WTC11 (cell line): Measurements from ENCODE around the gene LIG3. TPM values are rescaled to one million over a fixed set of nuclear protein-coding genes. Genes with fewer than 3 reads are reported as not detected.
"Not testable (repeated sequence)": the region's sequence is repeated elsewhere in the genome, so short reads cannot be mapped to it uniquely, and the experiment has no call there.

ENCODE experiments used
- ATAC-seq: fragments of 200-7000 bp; cut with Tn5 transposase; 2 replicates; pipeline ENCODE4 v1.10.0; 2021; ENCODE audit warnings: mild to moderate bottlenecking, moderate library complexity
- CTCF ChIA-PET: fragments of 300-600 bp; sonication (Branson Sonifier 250); formaldehyde crosslinking; loops from one replicate; lab custom pipeline; 2021; ENCODE audit warnings: antibody characterized with exemption; lab: Charles Lee
- POLR2A ChIA-PET: fragments of 350-600 bp; sonication (Branson Sonifier 250); formaldehyde crosslinking; loops from one replicate; lab custom pipeline; 2021; ENCODE audit warnings: antibody characterized with exemption; lab: Charles Lee
- DNase-seq: peaks from one replicate; pipeline ENCODE4 v3.0.0; 2021; ENCODE audit warnings: low spot score
- H3K27ac Mint-ChIP-seq: 2 replicates; pipeline ENCODE4 v1.8.0; 2021; ENCODE audit warnings: mixed read lengths
- H3K27me3 Mint-ChIP-seq: 2 replicates; pipeline ENCODE4 v1.8.0; 2021; ENCODE audit warnings: low read depth, mild to moderate bottlenecking, moderate library complexity, mixed read lengths
- H3K36me3 Mint-ChIP-seq: 2 replicates; pipeline ENCODE4 v1.8.0; 2021; ENCODE audit warnings: mixed read lengths
- H3K4me1 Mint-ChIP-seq: 2 replicates; pipeline ENCODE4 v1.8.0; 2022; ENCODE audit warnings: mixed read lengths
- H3K4me3 Mint-ChIP-seq: 2 replicates; pipeline ENCODE4 v1.8.0; 2021; ENCODE audit warnings: mild to moderate bottlenecking, moderate library complexity, mixed read lengths
- H3K9me3 Mint-ChIP-seq: 2 replicates; pipeline ENCODE4 v1.8.0; 2021; ENCODE audit warnings: mixed read lengths
- ATF2 ChIP-seq: sonication (generic); formaldehyde crosslinking; IDR thresholded peaks from 2 replicates; pipeline ENCODE4 v1.8.1; 2022; ENCODE audit warnings: low read depth, missing genetic modification reagents, borderline replicate concordance
- FOXJ3 ChIP-seq: sonication (generic); formaldehyde crosslinking; IDR thresholded peaks from 2 replicates; pipeline ENCODE4 v1.9.0; 2021; ENCODE audit warnings: missing genetic modification reagents, mild to moderate bottlenecking, borderline replicate concordance
- FOXK1 ChIP-seq: sonication (generic); formaldehyde crosslinking; IDR thresholded peaks from 2 replicates; pipeline ENCODE4 v1.8.0; 2022; ENCODE audit warnings: mild to moderate bottlenecking, moderate library complexity, missing genetic modification reagents
- IRF2 ChIP-seq: sonication (generic); formaldehyde crosslinking; IDR thresholded peaks from 2 replicates; pipeline ENCODE4 v1.8.0; 2022; ENCODE audit warnings: low read depth, missing genetic modification reagents, borderline replicate concordance
- SOX15 ChIP-seq: fragments of 250-450 bp; sonication (Bioruptor Pico); IDR thresholded peaks from 2 replicates; pipeline ENCODE4 v1.9.0; 2021; ENCODE audit warnings: mild to moderate bottlenecking
- USF2 ChIP-seq: sonication (generic); formaldehyde crosslinking; IDR thresholded peaks from 2 replicates; pipeline ENCODE4 v1.8.1; 2023; ENCODE audit warnings: mild to moderate bottlenecking, missing genetic modification reagents, moderate library complexity
- ZNF121 ChIP-seq: sonication (generic); formaldehyde crosslinking; IDR thresholded peaks from 2 replicates; pipeline ENCODE4 v1.8.0; 2023; ENCODE audit warnings: missing genetic modification reagents
- ZNF138 ChIP-seq: sonication (generic); formaldehyde crosslinking; conservative IDR thresholded peaks from 2 replicates; pipeline ENCODE4 v1.8.1; 2022; ENCODE audit warnings: mild to moderate bottlenecking, moderate library complexity, missing genetic modification reagents
- ZNF219 ChIP-seq: sonication (generic); formaldehyde crosslinking; IDR thresholded peaks from 2 replicates; pipeline ENCODE4 v1.8.0; 2023; ENCODE audit warnings: missing genetic modification reagents, mild to moderate bottlenecking, borderline replicate concordance
- ZNF263 ChIP-seq: sonication (generic); formaldehyde crosslinking; IDR thresholded peaks from 2 replicates; pipeline ENCODE4 v1.8.1; 2022; ENCODE audit warnings: low read depth, mild to moderate bottlenecking, moderate library complexity, missing genetic modification reagents
- total RNA-seq: library from RNA; stranded (reverse); gene quantifications from 3 replicates; pipeline ENCODE4 v1.2.3, GENCODE V29; 2021
- TF ChIP-seq, protein P1 (sequence below): sonication (generic); formaldehyde crosslinking; IDR thresholded peaks from 2 replicates; pipeline ENCODE4 v1.8.0; 2023; ENCODE audit warnings: missing genetic modification reagents, mild to moderate bottlenecking, borderline replicate concordance
- TF ChIP-seq, protein P2 (sequence below): fragments of 250-450 bp; sonication (Bioruptor Pico); IDR thresholded peaks from 2 replicates; pipeline ENCODE4 v1.9.0; 2021; ENCODE audit warnings: moderate library complexity, mild to moderate bottlenecking, inconsistent platforms, borderline replicate concordance
- TF ChIP-seq, protein P3 (sequence below): fragments of 250-450 bp; sonication (Bioruptor Pico); IDR thresholded peaks from 2 replicates; pipeline ENCODE4 v2.1.2; 2022; ENCODE audit warnings: mild to moderate bottlenecking, moderate library complexity

The LIG3 gene
- total RNA-seq, 1 experiment from 2014 or later: 92.3 TPM

DNA sequence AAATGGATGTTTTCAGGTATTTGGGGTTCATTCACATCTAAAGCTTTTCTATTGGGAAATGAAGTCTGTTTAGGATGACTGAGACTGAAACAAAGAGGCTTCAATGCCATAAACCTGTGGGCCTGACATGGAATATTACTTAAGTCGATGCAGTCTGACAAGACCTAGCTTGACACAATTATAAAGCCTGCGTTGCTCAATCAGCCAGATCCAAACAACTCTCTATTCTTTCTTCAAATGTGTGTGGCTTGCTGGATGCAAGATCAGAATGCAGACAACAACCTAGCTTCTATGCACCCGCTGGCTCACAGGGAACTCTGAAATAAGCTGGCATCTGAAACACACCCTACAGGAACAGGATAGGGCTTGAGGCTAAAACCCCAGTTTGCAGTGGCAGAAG is 43.2 kb downstream of the LIG3 start (continued):
- TF ChIP-seq, protein P1, sequence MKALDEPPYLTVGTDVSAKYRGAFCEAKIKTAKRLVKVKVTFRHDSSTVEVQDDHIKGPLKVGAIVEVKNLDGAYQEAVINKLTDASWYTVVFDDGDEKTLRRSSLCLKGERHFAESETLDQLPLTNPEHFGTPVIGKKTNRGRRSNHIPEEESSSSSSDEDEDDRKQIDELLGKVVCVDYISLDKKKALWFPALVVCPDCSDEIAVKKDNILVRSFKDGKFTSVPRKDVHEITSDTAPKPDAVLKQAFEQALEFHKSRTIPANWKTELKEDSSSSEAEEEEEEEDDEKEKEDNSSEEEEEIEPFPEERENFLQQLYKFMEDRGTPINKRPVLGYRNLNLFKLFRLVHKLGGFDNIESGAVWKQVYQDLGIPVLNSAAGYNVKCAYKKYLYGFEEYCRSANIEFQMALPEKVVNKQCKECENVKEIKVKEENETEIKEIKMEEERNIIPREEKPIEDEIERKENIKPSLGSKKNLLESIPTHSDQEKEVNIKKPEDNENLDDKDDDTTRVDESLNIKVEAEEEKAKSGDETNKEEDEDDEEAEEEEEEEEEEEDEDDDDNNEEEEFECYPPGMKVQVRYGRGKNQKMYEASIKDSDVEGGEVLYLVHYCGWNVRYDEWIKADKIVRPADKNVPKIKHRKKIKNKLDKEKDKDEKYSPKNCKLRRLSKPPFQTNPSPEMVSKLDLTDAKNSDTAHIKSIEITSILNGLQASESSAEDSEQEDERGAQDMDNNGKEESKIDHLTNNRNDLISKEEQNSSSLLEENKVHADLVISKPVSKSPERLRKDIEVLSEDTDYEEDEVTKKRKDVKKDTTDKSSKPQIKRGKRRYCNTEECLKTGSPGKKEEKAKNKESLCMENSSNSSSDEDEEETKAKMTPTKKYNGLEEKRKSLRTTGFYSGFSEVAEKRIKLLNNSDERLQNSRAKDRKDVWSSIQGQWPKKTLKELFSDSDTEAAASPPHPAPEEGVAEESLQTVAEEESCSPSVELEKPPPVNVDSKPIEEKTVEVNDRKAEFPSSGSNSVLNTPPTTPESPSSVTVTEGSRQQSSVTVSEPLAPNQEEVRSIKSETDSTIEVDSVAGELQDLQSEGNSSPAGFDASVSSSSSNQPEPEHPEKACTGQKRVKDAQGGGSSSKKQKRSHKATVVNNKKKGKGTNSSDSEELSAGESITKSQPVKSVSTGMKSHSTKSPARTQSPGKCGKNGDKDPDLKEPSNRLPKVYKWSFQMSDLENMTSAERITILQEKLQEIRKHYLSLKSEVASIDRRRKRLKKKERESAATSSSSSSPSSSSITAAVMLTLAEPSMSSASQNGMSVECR: no peak
- no peak for TF ChIP-seq SOX15 (CRISPR knock-in tag)
- no peak for TF ChIP-seq FOXK1 (CRISPR knock-in tag)
- TF ChIP-seq ZNF219 (CRISPR knock-in tag): no peak
- TF ChIP-seq IRF2 (CRISPR knock-in tag): no peak

DNA sequence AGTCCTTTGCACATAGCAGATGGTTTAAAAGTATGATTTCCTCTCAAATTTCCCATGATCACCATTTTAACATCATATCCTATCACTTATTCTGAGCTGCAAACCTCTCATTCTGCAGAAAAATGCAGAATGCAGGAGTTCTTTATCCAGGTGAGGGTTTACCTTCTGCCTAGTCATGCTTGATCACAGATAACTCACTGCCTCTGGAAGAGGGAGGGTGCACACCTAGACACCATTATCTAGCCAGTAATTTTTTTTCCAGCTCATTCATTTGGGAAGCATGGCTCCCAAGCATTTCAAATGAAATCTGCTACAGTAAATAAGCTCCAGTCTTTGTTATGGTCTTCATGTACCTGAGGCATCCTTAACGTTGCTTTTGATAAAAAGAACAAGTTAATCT is 45.2 kb downstream of the LIG3 start:
- no peaks in the 10 kb centered on the region for H3K9me3 Mint-ChIP-seq
- TF ChIP-seq ZNF121 (CRISPR knock-in tag) (no peak), ZNF138 (CRISPR knock-in tag) (no peak), FOXJ3 (no peak), ZNF263 (CRISPR knock-in tag) (no peak), ATF2 (CRISPR knock-in tag) (no peak), USF2 (no peak), SOX15 (CRISPR knock-in tag) (no peak)
- TF ChIP-seq, protein P2, sequence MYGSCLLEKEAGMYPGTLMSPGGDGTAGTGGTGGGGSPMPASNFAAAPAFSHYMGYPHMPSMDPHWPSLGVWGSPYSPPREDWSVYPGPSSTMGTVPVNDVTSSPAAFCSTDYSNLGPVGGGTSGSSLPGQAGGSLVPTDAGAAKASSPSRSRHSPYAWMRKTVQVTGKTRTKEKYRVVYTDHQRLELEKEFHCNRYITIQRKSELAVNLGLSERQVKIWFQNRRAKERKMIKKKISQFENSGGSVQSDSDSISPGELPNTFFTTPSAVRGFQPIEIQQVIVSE (CRISPR knock-in tag): no peak
- TF ChIP-seq, protein P3, sequence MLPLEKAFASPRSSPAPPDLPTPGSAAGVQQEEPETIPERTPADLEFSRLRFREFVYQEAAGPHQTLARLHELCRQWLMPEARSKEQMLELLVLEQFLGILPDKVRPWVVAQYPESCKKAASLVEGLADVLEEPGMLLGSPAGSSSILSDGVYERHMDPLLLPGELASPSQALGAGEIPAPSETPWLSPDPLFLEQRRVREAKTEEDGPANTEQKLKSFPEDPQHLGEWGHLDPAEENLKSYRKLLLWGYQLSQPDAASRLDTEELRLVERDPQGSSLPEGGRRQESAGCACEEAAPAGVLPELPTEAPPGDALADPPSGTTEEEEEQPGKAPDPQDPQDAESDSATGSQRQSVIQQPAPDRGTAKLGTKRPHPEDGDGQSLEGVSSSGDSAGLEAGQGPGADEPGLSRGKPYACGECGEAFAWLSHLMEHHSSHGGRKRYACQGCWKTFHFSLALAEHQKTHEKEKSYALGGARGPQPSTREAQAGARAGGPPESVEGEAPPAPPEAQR (CRISPR knock-in tag): no peak
- TF ChIP-seq, all 79 proteins: peak for 0
- ChIA-PET CTCF (no interaction called here), POLR2A (no interaction called here)
- no peaks in the 10 kb centered on the region for H3K36me3 Mint-ChIP-seq
- H3K27me3 Mint-ChIP-seq: no peaks in the 10 kb centered on the region
- ATAC-seq (no peak), DNase-seq (no peak)
- no peak overlapping the region for H3K27ac Mint-ChIP-seq
- no peak overlapping the region for H3K4me3 Mint-ChIP-seq
- H3K4me1 Mint-ChIP-seq: no peaks in the 10 kb centered on the region

DNA sequence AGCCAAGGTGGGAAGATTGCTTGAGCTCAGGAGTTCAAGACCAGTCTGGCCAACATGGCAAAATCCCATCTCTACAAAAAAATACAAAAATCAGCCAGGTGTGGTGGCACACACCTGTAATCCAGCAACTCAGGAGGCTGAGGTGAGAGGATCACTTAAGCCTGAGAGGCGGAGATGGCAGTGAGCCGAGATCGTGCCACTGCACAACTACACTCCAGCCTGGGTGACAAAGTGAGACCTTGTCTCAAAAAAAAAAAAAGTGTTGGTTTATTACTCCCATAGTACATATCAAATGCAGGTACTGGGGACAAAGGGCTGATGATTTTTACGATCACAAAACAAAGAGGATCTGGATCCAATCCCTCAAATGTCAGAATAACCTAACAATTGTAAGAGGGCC is 47.8 kb downstream of the LIG3 start:
- H3K4me3 Mint-ChIP-seq, POLR2A ChIA-PET, H3K4me1 Mint-ChIP-seq, H3K27ac Mint-ChIP-seq, DNase-seq, ATAC-seq, H3K9me3 Mint-ChIP-seq, CTCF ChIA-PET, H3K36me3 Mint-ChIP-seq, H3K27me3 Mint-ChIP-seq: not testable (repeated sequence)
